ENCODE measurements around the gene CYLD.

GRCh38 chr16:50747207-50747956, 5.5 kb downstream of the CYLD start:
- TF ChIP-seq, protein P1, sequence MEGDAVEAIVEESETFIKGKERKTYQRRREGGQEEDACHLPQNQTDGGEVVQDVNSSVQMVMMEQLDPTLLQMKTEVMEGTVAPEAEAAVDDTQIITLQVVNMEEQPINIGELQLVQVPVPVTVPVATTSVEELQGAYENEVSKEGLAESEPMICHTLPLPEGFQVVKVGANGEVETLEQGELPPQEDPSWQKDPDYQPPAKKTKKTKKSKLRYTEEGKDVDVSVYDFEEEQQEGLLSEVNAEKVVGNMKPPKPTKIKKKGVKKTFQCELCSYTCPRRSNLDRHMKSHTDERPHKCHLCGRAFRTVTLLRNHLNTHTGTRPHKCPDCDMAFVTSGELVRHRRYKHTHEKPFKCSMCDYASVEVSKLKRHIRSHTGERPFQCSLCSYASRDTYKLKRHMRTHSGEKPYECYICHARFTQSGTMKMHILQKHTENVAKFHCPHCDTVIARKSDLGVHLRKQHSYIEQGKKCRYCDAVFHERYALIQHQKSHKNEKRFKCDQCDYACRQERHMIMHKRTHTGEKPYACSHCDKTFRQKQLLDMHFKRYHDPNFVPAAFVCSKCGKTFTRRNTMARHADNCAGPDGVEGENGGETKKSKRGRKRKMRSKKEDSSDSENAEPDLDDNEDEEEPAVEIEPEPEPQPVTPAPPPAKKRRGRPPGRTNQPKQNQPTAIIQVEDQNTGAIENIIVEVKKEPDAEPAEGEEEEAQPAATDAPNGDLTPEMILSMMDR (IDR thresholded peaks at IDR 0.05; ENCODE audit: low read depth, low read length): peak; percentile 64
- no peak for TF ChIP-seq EZH2phosphoT487 (IDR thresholded peaks at IDR 0.05; ENCODE audit: low read depth)

All from OCI-LY3 (cell line).